GM10248 (cell line): ENCODE measurements around the gene ATP5IF1.

Experiments used
- CTCF ChIA-PET: fragments of 300-600 bp; sonication (Branson Sonifier 250); formaldehyde crosslinking; extraction: SDS; loops from one replicate; lab custom pipeline; 2021; ENCODE audit warnings: antibody characterized with exemption; lab: Yijun Ruan, JAX
- POLR2A ChIA-PET: fragments of 350-650 bp; sonication (Branson Sonifier 250); formaldehyde crosslinking; extraction: SDS; loops from one replicate; lab custom pipeline; 2020; ENCODE audit warnings: antibody characterized with exemption; lab: Yijun Ruan, JAX
- DNase-seq: peaks from one replicate; pipeline ENCODE4 v3.0.0; 2012; ENCODE audit errors: extremely low spot score
- CTCF ChIP-seq: IDR thresholded peaks from 2 replicates; pipeline ENCODE4 v1.5.1; 2012; ENCODE audit warnings: mild to moderate bottlenecking, low read depth; ENCODE audit errors: extremely low read depth, missing control alignments, control extremely low read depth

ATP5IF1 gene

GRCh38 chr1:28265577-28265976 lies 29.7 kb downstream of the ATP5IF1 start:
- POLR2A ChIA-PET: no interaction called here
- CTCF ChIA-PET: interaction anchor here (1.1 to 9.8 kb wide), 3 partner anchors 17 to 174 kb away, joined by 3 to 111 read pairs (median 14); no protein-coding TSS in a partner anchor
- DNase-seq: no peak
- TF ChIP-seq CTCF: no peak

- TF ChIP-seq CTCF: no peak
- CTCF ChIA-PET: interaction anchor here (1.0 to 2.7 kb wide), 7 partner anchors 10 to 175 kb away, joined by 3 to 14 read pairs (median 4); no protein-coding TSS in a partner anchor
- DNase-seq: no peak
- POLR2A ChIA-PET: no interaction called here
These were observed 31.0 kb downstream of the ATP5IF1 start for GRCh38 chr1:28266920-28267322.

GRCh38 chr1:28267633-28268032 lies 31.7 kb downstream of the ATP5IF1 start:
- no peak for TF ChIP-seq CTCF

GRCh38 chr1:28269529-28269928 lies 33.6 kb downstream of the ATP5IF1 start:
- no peak for TF ChIP-seq CTCF
- ChIA-PET POLR2A (interaction anchor here (1.0 kb wide), 1 partner anchor 10 kb away, joined by 3 read pairs; the partner anchor contains the start of gene SESN2), CTCF (interaction anchor here (1.9 to 2.1 kb wide), 2 partner anchors 10 to 21 kb away, joined by 5 to 8 read pairs; no protein-coding TSS in a partner anchor)
- no peak for DNase-seq

More at GRCh38 chr1:28267633-28268032, 31.7 kb downstream of the ATP5IF1 start:
- ChIA-PET POLR2A (no interaction called here), CTCF (interaction anchor here (2.0 to 2.7 kb wide), 3 partner anchors 9 to 19 kb away, joined by 7 to 14 read pairs (median 8); no protein-coding TSS in a partner anchor)
- no peak for DNase-seq

- ChIA-PET POLR2A (no interaction called here), CTCF (interaction anchor here (1.7 to 2.7 kb wide), 3 partner anchors 11 to 24 kb away, joined by 4 to 14 read pairs (median 6); partner anchors contain the start of gene SESN2)
- TF ChIP-seq CTCF: no peak
- no peak for DNase-seq
These were observed 36.4 kb downstream of the ATP5IF1 start for GRCh38 chr1:28272215-28272852.

- CTCF ChIA-PET: interaction anchor here (0.9 to 2.7 kb wide), 4 partner anchors 10 to 25 kb away, joined by 3 to 14 read pairs (median 5); partner anchors contain the start of gene SESN2
- POLR2A ChIA-PET: no interaction called here
- DNase-seq: no peak
- no peak for TF ChIP-seq CTCF
These were observed 37.4 kb downstream of the ATP5IF1 start for GRCh38 chr1:28273216-28273860.
